GM19043 (cell line): Measurements from ENCODE around the gene SH3RF3.

Experiments used
- ATAC-seq: cut with Tn5 transposase; IDR thresholded peaks from one replicate; pipeline ENCODE4 v1.9.1; 2021; ENCODE audit warnings: low read depth; ENCODE audit not compliant: unreplicated experiment

The SH3RF3 gene

GRCh38 chr2:109297566-109298490 lies 168.8 kb downstream of the SH3RF3 start:
- ATAC-seq = no peak

GRCh38 chr2:109298851-109299250 lies 169.8 kb downstream of the SH3RF3 start:
- ATAC-seq = no peak

- ATAC-seq = no peak
Measured at GRCh38 chr2:109299536-109299935, 170.5 kb downstream of the SH3RF3 start.

GRCh38 chr2:109300582-109300981 lies 171.6 kb downstream of the SH3RF3 start:
- ATAC-seq = no peak

GRCh38 chr2:109301746-109302145 lies 172.7 kb downstream of the SH3RF3 start:
- no peak for ATAC-seq

GRCh38 chr2:109302319-109302718 lies 173.3 kb downstream of the SH3RF3 start:
- no peak for ATAC-seq

- ATAC-seq = no peak
Measured at GRCh38 chr2:109304242-109304641, 175.2 kb downstream of the SH3RF3 start.

- ATAC-seq = no peak
Measured at GRCh38 chr2:109304731-109305470, 175.9 kb downstream of the SH3RF3 start.

GRCh38 chr2:109305490-109306167 lies 176.6 kb downstream of the SH3RF3 start:
- no peak for ATAC-seq

- no peak for ATAC-seq
Measured at GRCh38 chr2:109306190-109306589, 177.2 kb downstream of the SH3RF3 start.

GRCh38 chr2:109311771-109312170 lies 182.8 kb downstream of the SH3RF3 start:
- ATAC-seq = no peak

- ATAC-seq = no peak
Measured at GRCh38 chr2:109312902-109313301, 183.9 kb downstream of the SH3RF3 start.

GRCh38 chr2:109313343-109313742 lies 184.3 kb downstream of the SH3RF3 start:
- no peak for ATAC-seq

GRCh38 chr2:109316091-109316490 lies 187.1 kb downstream of the SH3RF3 start:
- no peak for ATAC-seq

GRCh38 chr2:109317471-109318095 lies 188.6 kb downstream of the SH3RF3 start:
- ATAC-seq = no peak

- no peak for ATAC-seq
Measured at GRCh38 chr2:109318150-109318948, 189.3 kb downstream of the SH3RF3 start.

GRCh38 chr2:109318949-109319342 lies 189.9 kb downstream of the SH3RF3 start:
- no peak for ATAC-seq

- no peak for ATAC-seq
Measured at GRCh38 chr2:109320195-109320922, 191.4 kb downstream of the SH3RF3 start.

- no peak for ATAC-seq
Measured at GRCh38 chr2:109321570-109321969, 192.6 kb downstream of the SH3RF3 start.
